Adipocyte (in vitro differentiated cells): Measurements from ENCODE around the gene MIPEP.

ENCODE experiments used
- DNase-seq: peaks from one replicate; pipeline ENCODE4 v3.0.0-alpha.2; 2015; ENCODE audit warnings: low read depth
- H3K27me3 ChIP-seq: replicated peaks from 2 replicates; pipeline ENCODE4 v1.7.0; 2013; ENCODE audit warnings: mild to moderate bottlenecking, low read length, moderate library complexity; ENCODE audit not compliant: control insufficient read depth, insufficient read depth
- H3K36me3 ChIP-seq: 2 replicates; pipeline ENCODE4 v1.7.0; 2013; ENCODE audit warnings: low read length, mild to moderate bottlenecking, moderate library complexity; ENCODE audit not compliant: control insufficient read depth, insufficient read depth, severe bottlenecking
- H3K4me1 ChIP-seq: 2 replicates; pipeline ENCODE4 v1.7.0; 2013; ENCODE audit warnings: mild to moderate bottlenecking, low read length, moderate library complexity; ENCODE audit not compliant: control insufficient read depth, insufficient read depth
- H3K4me3 ChIP-seq: 2 replicates; pipeline ENCODE4 v1.7.0; 2013; ENCODE audit warnings: mild to moderate bottlenecking, low read length, moderate library complexity
- H3K9ac ChIP-seq: 2 replicates; pipeline ENCODE4 v1.7.0; 2013; ENCODE audit warnings: mild to moderate bottlenecking, low read length, moderate library complexity
- H3K9me3 ChIP-seq: 2 replicates; pipeline ENCODE4 v1.7.0; 2013; ENCODE audit warnings: mild to moderate bottlenecking, low read length, moderate library complexity; ENCODE audit not compliant: control insufficient read depth

The MIPEP gene

DNA sequence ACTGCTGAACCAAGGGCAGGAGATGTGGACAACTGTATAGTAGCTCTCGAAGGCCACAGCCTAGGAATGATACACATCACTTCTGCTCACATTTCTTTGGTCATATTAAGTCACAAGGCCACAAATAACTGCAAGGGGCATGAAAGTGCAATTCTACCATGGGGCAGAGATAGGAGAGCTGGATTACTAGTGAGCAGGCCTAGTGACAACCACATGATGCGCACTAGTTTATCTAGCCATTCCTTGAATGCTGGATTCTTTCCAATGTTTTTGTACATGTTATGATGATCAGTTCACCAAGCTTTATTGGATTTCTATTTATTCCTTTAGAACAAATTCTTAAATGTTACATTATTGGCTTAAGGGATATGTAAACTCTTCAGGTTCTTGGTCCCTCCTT is 100.7 kb downstream of the MIPEP start:
- H3K9me3 ChIP-seq = no peaks in the 10 kb centered on the region
- no peak overlapping the region for H3K9ac ChIP-seq
- H3K27me3 ChIP-seq = no peaks in the 10 kb centered on the region
- no peaks in the 10 kb centered on the region for H3K36me3 ChIP-seq
- H3K4me3 ChIP-seq = no peak overlapping the region
- H3K4me1 ChIP-seq = peaks cover 17% of the 10 kb centered on the region
- DNase-seq = no peak

- Histone ChIP-seq H3K9me3 (no peaks in the 10 kb centered on the region), H3K27me3 (no peaks in the 10 kb centered on the region), H3K36me3 (no peaks in the 10 kb centered on the region), H3K4me3 (no peak overlapping the region), H3K9ac (no peak overlapping the region), H3K4me1 (peaks cover 16% of the 10 kb centered on the region)
- no peak for DNase-seq
Observed at GRCh38 chr13:23787464-23787863, 101.7 kb downstream of the MIPEP start.

- Histone ChIP-seq H3K27me3 (no peaks in the 10 kb centered on the region), H3K4me3 (no peak overlapping the region), H3K4me1 (peaks cover 13% of the 10 kb centered on the region), H3K9me3 (no peaks in the 10 kb centered on the region), H3K9ac (no peak overlapping the region), H3K36me3 (no peaks in the 10 kb centered on the region)
- DNase-seq = no peak
Observed at GRCh38 chr13:23786607-23787006, 102.6 kb downstream of the MIPEP start.

- H3K9ac ChIP-seq = peak overlapping the region; percentile 37
- H3K9me3 ChIP-seq = no peaks in the 10 kb centered on the region
- peaks cover 21% of the 10 kb centered on the region for H3K4me1 ChIP-seq
- no peaks in the 10 kb centered on the region for H3K36me3 ChIP-seq
- DNase-seq = peak; percentile 65
- no peaks in the 10 kb centered on the region for H3K27me3 ChIP-seq
- no peak overlapping the region for H3K4me3 ChIP-seq
Observed at GRCh38 chr13:23778879-23779278, 110.3 kb downstream of the MIPEP start.

DNA sequence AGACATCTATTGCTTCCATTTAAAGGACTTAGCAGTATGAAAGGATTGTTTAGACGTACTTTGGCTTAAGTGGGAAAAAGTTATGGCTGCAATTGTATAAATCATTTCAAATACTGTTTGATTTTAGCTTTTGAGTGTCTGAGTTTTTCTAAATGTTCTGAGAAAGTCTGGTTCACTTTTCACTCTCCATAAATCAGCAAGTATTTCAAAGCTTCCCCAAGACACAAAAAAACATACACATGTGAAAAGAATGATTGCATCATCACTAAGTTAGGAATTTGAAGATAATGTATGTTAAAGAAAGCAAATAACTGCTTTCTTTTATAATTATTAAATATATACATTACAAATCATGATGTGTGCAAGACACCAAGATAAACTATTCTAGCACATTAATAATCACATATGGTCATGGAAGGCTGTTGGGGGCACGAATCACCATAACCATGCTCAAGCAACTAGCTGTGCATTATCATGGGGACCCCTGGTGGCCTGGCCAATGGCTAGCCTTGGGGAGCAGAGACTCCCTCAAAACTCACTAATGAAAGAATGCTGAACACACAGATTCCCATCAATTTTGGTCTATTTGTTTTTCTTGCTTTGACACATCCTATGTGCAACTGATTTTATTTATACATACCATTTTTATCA is 111.1 kb downstream of the MIPEP start:
- peaks cover 21% of the 10 kb centered on the region for H3K4me1 ChIP-seq
- H3K27me3 ChIP-seq = no peaks in the 10 kb centered on the region
- no peaks in the 10 kb centered on the region for H3K9me3 ChIP-seq
- peak; percentile 39 for DNase-seq
- H3K9ac ChIP-seq = no peak overlapping the region
- no peaks in the 10 kb centered on the region for H3K36me3 ChIP-seq
- no peak overlapping the region for H3K4me3 ChIP-seq

GRCh38 chr13:23777575-23777870 is 111.7 kb downstream of the MIPEP start:
- Histone ChIP-seq H3K4me3 (no peak overlapping the region), H3K4me1 (peaks cover 24% of the 10 kb centered on the region), H3K9ac (no peak overlapping the region), H3K27me3 (no peaks in the 10 kb centered on the region), H3K36me3 (no peaks in the 10 kb centered on the region), H3K9me3 (no peaks in the 10 kb centered on the region)
- no peak for DNase-seq

GRCh38 chr13:23776698-23777574 is 112.3 kb downstream of the MIPEP start:
- no peaks in the 10 kb centered on the region for H3K27me3 ChIP-seq
- no peak overlapping the region for H3K9ac ChIP-seq
- H3K4me1 ChIP-seq = peaks cover 30% of the 10 kb centered on the region
- DNase-seq = no peak
- H3K4me3 ChIP-seq = no peak overlapping the region
- H3K9me3 ChIP-seq = no peaks in the 10 kb centered on the region
- no peaks in the 10 kb centered on the region for H3K36me3 ChIP-seq

DNA sequence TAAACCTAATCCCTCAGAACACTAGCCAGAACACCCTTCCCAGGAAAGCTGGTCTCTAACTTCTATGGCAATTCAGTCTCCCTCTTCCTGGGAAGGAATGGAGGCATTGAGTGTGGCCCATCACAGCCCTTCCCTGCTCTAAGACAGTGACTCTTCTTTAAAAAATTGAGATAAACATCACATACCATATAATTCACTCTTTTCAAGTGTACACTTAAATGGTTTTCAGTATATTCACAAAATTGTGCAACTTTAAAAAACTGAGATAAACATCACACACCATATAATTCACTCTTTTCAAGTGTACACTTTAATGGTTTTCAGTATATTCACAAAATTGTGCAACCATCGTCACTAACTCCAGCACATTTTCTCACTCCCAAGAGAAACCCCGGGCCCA is 116.5 kb downstream of the MIPEP start:
- H3K4me1 ChIP-seq = peaks cover 15% of the 10 kb centered on the region
- no peaks in the 10 kb centered on the region for H3K27me3 ChIP-seq
- no peak overlapping the region for H3K4me3 ChIP-seq
- H3K9ac ChIP-seq = no peak overlapping the region
- no peaks in the 10 kb centered on the region for H3K9me3 ChIP-seq
- H3K36me3 ChIP-seq = no peaks in the 10 kb centered on the region
- DNase-seq = no peak

- H3K36me3 ChIP-seq = no peaks in the 10 kb centered on the region
Observed at GRCh38 chr13:23771956-23772355, 117.2 kb downstream of the MIPEP start.

DNA sequence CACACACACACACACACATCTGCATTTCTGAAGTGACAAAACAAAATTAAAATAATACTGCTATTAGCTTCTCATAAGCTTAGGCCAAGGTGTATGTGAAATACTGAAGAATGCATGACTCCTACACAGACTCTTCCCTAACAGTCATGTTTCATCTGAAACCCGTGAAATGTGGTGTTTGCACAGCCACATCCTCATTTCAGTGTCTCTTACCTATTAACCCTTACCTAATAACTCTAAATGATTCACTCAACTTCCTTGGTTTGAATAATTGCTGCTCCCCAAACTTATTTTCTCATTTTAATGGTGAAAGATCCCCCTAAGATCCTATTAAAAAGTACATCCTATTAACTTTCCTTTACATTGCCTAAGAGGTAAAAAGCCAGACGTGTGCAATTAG is 117.6 kb downstream of the MIPEP start:
- H3K9ac ChIP-seq = no peak overlapping the region
- no peak for DNase-seq
- no peaks in the 10 kb centered on the region for H3K27me3 ChIP-seq
- no peak overlapping the region for H3K4me3 ChIP-seq
- H3K9me3 ChIP-seq = no peaks in the 10 kb centered on the region
- no peaks in the 10 kb centered on the region for H3K36me3 ChIP-seq
- H3K4me1 ChIP-seq = peaks cover 13% of the 10 kb centered on the region

More at GRCh38 chr13:23771956-23772355, 117.2 kb downstream of the MIPEP start:
- Histone ChIP-seq H3K9me3 (no peaks in the 10 kb centered on the region), H3K4me1 (peaks cover 13% of the 10 kb centered on the region), H3K4me3 (no peak overlapping the region), H3K27me3 (no peaks in the 10 kb centered on the region), H3K9ac (no peak overlapping the region)
- DNase-seq = no peak

DNA sequence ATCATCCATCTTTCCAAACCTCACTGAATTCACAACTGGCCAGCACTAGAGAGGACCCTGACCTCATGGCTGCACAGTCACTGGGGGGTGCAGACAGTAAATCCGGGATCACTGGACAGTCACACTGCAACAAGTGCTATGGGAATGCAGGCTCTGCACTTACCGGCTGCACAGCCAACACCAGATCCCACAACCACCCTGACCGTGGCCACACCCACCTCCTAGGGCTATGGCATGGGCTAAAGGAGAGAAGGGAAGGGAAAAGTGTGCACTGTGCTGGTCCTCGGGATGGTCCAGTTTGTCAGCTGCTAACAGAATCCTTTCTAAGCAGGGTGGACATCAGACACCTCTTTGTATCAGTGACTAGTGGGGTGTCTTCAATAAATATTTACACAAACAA is 118.2 kb downstream of the MIPEP start:
- Histone ChIP-seq H3K36me3 (no peaks in the 10 kb centered on the region), H3K4me3 (no peak overlapping the region), H3K9me3 (no peaks in the 10 kb centered on the region), H3K9ac (no peak overlapping the region), H3K27me3 (no peaks in the 10 kb centered on the region), H3K4me1 (peaks cover 13% of the 10 kb centered on the region)
- no peak for DNase-seq
